ENCODE measurements around the gene CRLF1.

- TF ChIP-seq, protein P1, sequence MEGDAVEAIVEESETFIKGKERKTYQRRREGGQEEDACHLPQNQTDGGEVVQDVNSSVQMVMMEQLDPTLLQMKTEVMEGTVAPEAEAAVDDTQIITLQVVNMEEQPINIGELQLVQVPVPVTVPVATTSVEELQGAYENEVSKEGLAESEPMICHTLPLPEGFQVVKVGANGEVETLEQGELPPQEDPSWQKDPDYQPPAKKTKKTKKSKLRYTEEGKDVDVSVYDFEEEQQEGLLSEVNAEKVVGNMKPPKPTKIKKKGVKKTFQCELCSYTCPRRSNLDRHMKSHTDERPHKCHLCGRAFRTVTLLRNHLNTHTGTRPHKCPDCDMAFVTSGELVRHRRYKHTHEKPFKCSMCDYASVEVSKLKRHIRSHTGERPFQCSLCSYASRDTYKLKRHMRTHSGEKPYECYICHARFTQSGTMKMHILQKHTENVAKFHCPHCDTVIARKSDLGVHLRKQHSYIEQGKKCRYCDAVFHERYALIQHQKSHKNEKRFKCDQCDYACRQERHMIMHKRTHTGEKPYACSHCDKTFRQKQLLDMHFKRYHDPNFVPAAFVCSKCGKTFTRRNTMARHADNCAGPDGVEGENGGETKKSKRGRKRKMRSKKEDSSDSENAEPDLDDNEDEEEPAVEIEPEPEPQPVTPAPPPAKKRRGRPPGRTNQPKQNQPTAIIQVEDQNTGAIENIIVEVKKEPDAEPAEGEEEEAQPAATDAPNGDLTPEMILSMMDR (conservative IDR thresholded peaks at IDR 0.05; ENCODE audit: low read length): no peak
- TF ChIP-seq EZH2phosphoT487 (IDR thresholded peaks at IDR 0.05; ENCODE audit: borderline replicate concordance, low read depth, low read length): no peak
Observed at GRCh38 chr19:18634612-18635297, 28.2 kb upstream of the CRLF1 start.
